ENCODE measurements around the gene THSD4. TPM values are rescaled to one million over a fixed set of nuclear protein-coding genes. Genes with fewer than 3 reads are reported as not detected.

Gene THSD4
- total and polyA plus RNA-seq, 9 of the 15 experiments (the other 6 are each of a cell fraction or from before 2014, with no cell fraction given), result 0.04 TPM; not detected in 5

- no peak for ATAC-seq
These were observed 135.8 kb downstream of the THSD4 start for GRCh38 chr15:71250936-71251583.

More at GRCh38 chr15:71250936-71251583, 135.8 kb downstream of the THSD4 start:
- Histone ChIP-seq H3K4me2 (ENCODE audit: insufficient read depth, low read length) (no peak overlapping the region), H3K9me1 (ENCODE audit: control insufficient read depth, insufficient read depth, low read length) (no peaks in the 10 kb centered on the region), H3K36me3 (ENCODE audit: control insufficient read depth, insufficient read depth, low read length) (no peaks in the 10 kb centered on the region), H3K9ac (ENCODE audit: insufficient read depth in 1 of 2, low read depth in 2 of 2, low read length in 2 of 2) (no peak overlapping the region), H3K4me1 (replicated peaks in 1 of 2; ENCODE audit: control insufficient read depth in 2 of 2, insufficient read depth in 2 of 2, low read length in 2 of 2) (no peaks in the 10 kb centered on the region), H3K79me2 (ENCODE audit: control insufficient read depth, insufficient read depth, low read length) (no peaks in the 10 kb centered on the region), H3K27me3 (ENCODE audit: control insufficient read depth in 2 of 2, insufficient read depth in 2 of 2, low read length in 2 of 2) (no peaks in the 10 kb centered on the region; a peak in 1 of 5 replicates), H3K9me3 (replicated peaks; ENCODE audit: control insufficient read depth, insufficient read depth, low read depth, low read length) (no peaks in the 10 kb centered on the region), H4K20me1 (replicated peaks; ENCODE audit: control insufficient read depth, insufficient read depth, low read length) (no peaks in the 10 kb centered on the region), H3K27ac (ENCODE audit: extremely low read depth, low read depth, low read length) (no peak overlapping the region), H3K4me3 (no peak overlapping the region), H2AFZ (ENCODE audit: low read depth, low read length) (no peak overlapping the region)
- TF ChIP-seq ARID3A (IDR thresholded peaks at IDR 0.05; ENCODE audit: borderline replicate concordance, low read depth, low read length), result no peak
- no peak for TF ChIP-seq NFXL1 (CRISPR knock-in tag; IDR thresholded peaks at IDR 0.05)
- no peak for TF ChIP-seq ZNF449 (CRISPR knock-in tag; IDR thresholded peaks at IDR 0.05)
- TF ChIP-seq EHMT2 (IDR thresholded peaks at IDR 0.05), result no peak
- TF ChIP-seq CCAR2 (IDR thresholded peaks at IDR 0.05; ENCODE audit: low read depth, low read length), result no peak
- TF ChIP-seq ZZZ3 (IDR thresholded peaks at IDR 0.05), result no peak
- no peak for TF ChIP-seq SRSF1 (IDR thresholded peaks at IDR 0.05; ENCODE audit: low read depth, low read length)
- TF ChIP-seq BRF2 (IDR thresholded peaks at IDR 0.05; ENCODE audit: borderline replicate concordance, insufficient read depth, insufficient read length), result no peak
- TF ChIP-seq ZBTB43 (CRISPR knock-in tag; IDR thresholded peaks at IDR 0.05), result no peak
- TF ChIP-seq NCOA6 (IDR thresholded peaks at IDR 0.05), result no peak
- no peak for TF ChIP-seq PTBP1 (IDR thresholded peaks at IDR 0.05; ENCODE audit: low read depth, low read length)
- TF ChIP-seq ZC3H11A (IDR thresholded peaks at IDR 0.05; ENCODE audit: low read depth, low read length), result no peak
- no peak for TF ChIP-seq SRF (CRISPR knock-in tag; IDR thresholded peaks at IDR 0.05)
- no peak for TF ChIP-seq HMG20A (CRISPR knock-in tag; conservative IDR thresholded peaks at IDR 0.05)
- no peak for TF ChIP-seq RBM34 (IDR thresholded peaks at IDR 0.05; ENCODE audit: borderline replicate concordance, insufficient read depth, low read length)
- POLR2A ChIA-PET, result no interaction called here
- in situ Hi-C loops (cut with MboI) (no loop called here), intact Hi-C loops (cut with micrococcal nuclease) (no loop called here)
- DNase-seq (ENCODE audit: extremely low read depth in 1 of 4, low spot score in 3 of 4) (no peak), FAIRE-seq (no peak)
- no TSS peak for BruUV-seq (replicated peaks)
- CTCF ChIA-PET (ENCODE audit: low intra/inter-chr PET ratio), result no interaction called here
- WGBS (ENCODE audit: insufficient coverage, low coverage, missing lambda C conversion rate), result 0% methylated on average over 2 of the region's 2 CpGs
